T-helper 2 cell treated with Interferon-gamma antibody and Interleukin-4, amounts not matched to agents 100 ng/mL and 5 ng/mL, for 36 hours (primary cell): ENCODE measurements around the gene DBN1. TPM values are rescaled to one million over a fixed set of nuclear protein-coding genes. Genes with fewer than 3 reads are reported as not detected.

ENCODE experiments used
- intact Hi-C: fragments of 100-400 bp; cut with micrococcal nuclease; formaldehyde crosslinking; loops from one replicate; pipeline ENCODE4 v1.15.1; 2023
- total RNA-seq: library from RNA; stranded (reverse); gene quantifications from 2 replicates; pipeline ENCODE4 v1.2.3, GENCODE V29; 2022

The DBN1 gene
- total RNA-seq: 9.0 and 10.6 TPM in 2 replicates

GRCh38 chr5:177473443-177474001 is at the start of gene DBN1:
Gene DBN1 (minus strand): TSS chr5:177473634. CDS start chr5:177473521, 113 bp downstream.
- intact Hi-C loops: no loop called here

DNA sequence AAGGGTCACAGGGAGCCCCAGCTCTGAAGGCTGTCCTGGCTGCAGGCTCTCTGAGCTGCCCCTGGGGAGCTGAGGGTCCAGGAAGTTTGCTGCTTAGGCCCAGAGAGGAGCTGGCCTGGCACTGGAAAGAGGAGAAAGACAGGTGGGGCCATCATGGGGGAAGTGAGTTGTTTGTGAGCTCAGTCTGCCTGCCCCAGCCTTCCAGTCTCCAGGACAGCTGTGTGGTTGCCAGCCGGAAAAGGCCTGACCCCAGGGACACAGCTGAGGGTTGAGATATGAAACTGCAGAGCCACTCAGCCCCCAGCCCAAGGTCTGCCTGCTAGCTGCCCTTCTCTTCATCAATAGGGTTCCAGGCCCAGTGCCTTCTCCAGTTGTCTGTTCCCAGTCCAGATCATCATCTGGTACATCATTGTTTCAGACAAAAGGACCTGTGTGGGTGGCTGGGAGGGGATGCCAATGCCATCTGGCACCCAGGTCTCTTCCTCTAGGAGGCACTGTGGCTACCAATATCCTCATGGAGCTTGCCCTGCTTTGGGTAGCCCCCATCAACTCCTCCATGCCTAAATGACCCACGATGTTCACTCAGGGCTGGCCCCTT is 47.6 kb upstream of the DBN1 start:
- intact Hi-C loops: no loop called here

DNA sequence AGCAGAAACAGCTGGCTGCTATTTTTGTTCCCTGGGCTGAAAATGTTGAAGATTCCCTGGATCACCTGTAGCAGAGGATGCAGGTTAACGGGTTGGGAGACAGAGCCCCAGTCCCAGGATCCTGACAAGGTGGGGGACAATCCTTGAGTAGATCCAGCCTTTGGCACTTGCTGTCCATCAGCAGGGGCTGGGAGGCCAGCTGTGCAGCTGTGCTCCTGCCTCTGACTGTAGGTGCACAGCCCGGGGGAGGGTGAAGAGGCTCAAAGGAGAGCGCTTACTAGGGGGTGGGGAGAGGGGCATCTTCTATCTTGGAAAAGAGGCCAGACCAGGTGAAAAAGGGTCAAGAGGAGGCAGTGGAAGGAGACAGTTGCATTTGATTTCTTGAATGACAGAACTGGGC is 46.8 kb upstream of the DBN1 start:
- intact Hi-C loops: no loop called here

DNA sequence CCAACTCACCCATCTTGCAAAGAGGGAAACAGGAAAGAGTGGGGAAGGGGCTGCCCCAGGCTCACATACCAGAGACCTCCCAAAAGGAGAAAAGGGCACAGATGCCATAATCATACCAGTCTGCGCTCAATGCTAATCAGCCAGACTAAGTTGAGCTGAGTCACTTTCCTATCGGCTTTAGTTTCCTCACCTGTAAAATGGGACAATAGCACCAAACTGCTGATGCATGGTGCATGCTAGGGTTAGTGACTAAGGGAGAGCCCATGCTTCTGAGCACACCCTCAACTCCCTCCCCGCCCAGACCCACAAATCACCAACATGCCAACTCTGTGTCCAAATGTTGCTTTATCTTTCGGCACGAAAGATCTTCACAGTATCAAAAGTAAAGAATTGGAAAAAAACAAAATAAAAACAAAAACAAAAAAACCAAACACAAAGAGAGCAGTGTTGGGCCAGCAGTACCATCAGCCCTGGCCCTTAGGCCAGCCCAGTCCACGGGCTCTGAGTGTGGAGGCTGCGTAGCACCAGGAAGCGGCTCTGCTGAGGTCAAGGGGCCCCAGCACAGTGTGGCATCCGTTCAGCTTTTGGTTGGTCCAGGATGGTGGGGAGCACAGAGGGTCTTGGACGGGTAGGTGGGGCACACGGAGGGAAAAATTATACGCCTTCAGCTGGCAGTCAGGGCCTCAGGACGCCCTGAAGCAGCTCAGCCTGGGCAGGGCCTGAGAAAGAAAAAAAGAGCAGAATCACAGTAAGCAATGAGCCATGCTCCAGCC is 46.2 kb upstream of the DBN1 start:
- intact Hi-C loops: loop anchor here (5.0 kb wide), 1 partner anchor 73 kb away; the partner anchor contains the start of gene TMED9

- intact Hi-C loops: loop anchor here (1.0 to 5.0 kb wide), 4 partner anchors 20 to 160 kb away; partner anchors contain the start of genes FAM193B, PDLIM7, RGS14 and TMED9
These were observed 43.5 kb upstream of the DBN1 start, which contains the start of gene DDX41 for GRCh38 chr5:177516601-177517568. Gene DDX41 (minus strand): TSS chr5:177516961. CDS start chr5:177516945, 16 bp downstream.

DNA sequence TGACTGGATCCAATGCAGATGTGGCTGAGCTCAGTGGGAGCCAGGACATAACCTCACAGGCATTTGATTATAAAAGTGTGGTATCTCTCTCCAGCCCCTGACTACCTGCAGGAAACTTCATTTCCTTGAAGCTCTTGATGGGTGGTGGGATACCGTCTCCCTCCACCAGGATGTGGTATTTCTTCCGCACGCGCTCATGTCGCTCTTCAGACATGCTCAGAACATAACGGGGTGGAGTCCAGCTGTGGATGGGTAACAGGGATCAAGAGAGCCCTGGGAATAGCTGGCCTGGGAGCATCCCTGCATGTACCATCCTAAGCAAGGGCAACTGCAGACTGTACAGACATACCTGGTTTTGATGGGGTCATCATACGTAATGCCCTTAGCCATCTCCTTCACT is 42.1 kb upstream of the DBN1 start:
- intact Hi-C loops: loop anchor here (5.0 kb wide), 1 partner anchor 77 kb away; the partner anchor contains the start of gene TMED9

DNA sequence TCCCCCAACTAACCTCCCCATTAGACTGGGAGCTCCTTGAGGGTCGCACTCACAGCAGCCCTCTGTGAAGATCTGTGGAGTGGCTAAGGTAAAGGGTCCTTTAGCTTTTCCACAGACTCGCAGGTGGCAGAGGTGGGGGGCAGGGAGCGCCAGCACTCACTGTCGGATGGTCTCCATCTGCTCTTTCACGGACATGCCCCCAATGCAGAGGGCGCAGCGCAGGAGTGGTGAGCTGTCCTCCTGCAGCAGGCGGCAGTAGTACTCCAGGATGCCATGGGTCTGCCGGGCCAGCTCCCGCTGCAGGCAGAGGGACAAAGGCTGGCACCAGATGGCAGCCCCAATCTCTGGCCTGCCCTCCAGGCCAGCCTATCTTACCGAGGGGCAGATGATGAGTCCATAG is 41.1 kb upstream of the DBN1 start:
- intact Hi-C loops: no loop called here

DNA sequence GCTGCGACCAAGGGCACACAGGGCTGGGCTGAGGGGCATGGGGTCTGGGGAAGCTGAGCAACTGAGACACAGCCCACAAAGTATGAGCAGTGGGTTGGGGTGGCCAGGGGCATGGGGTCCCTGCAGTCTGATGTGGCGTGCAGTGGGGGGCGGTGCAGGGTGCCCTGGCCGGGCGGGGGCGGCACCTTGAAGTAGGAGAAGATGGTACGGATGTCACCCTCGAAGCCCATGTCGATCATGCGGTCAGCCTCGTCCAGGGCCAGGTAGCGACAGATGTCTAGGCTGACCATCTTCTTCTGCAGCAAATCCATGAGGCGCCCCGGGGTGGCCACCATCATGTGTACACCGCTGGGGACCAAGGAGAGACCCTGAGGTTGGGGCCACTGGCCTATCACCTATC is 40.1 kb upstream of the DBN1 start:
- intact Hi-C loops: no loop called here

DNA sequence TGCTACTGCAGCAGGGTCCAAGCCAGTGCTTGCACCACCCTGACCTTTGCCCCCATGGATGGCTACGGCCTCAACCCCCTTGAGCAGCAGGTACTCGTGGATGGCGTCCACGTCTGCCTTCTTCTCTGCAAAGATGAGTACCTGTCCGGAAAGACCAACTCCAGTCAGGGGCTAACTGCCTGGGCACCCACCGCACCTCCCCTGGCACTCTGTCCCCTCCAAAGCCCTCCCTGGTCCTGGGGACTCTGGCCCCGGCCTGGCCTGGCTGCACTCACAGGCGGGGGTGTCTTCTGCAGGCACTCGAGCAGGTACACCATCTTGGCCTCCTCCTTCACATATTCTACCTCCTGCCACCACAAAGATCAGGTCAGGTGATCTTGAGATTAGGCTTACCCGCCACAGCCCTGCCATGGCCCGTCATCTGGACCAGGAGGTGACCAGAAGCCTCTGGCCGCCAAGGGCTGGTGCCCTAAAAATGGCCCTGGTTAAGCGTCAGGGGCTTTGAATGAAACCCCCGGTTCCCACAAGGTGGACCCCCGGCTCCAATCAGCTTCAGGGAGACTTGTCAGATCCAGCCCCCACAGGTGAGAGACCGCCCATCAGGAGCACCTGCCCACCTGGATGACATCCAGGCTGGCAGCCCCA is 39.4 kb upstream of the DBN1 start:
- intact Hi-C loops: no loop called here

GRCh38 chr5:177511796-177512675 is 38.6 kb upstream of the DBN1 start:
- intact Hi-C loops: no loop called here

DNA sequence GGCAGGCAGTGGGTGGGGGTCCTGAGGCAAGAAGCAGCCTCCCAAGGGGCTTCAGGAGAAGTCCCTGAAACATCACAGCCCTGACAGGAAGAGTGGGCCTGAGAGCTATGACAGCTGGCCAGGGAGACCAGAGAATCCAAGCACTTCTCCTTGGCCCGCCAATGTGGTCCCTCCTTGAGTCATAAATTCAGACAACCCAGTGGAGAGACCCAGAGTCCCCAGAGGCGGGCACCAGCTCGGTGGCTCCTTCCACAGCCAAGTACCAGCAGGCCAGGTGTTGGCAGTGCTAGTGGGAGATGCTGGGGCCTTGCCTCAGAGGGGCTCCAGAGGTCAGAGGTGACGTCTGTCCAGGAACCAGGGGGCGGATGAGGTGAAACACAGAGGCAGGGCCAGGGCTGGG is 37.7 kb upstream of the DBN1 start:
- intact Hi-C loops: no loop called here

GRCh38 chr5:177510567-177511053 is 37.2 kb upstream of the DBN1 start:
- intact Hi-C loops: no loop called here

DNA sequence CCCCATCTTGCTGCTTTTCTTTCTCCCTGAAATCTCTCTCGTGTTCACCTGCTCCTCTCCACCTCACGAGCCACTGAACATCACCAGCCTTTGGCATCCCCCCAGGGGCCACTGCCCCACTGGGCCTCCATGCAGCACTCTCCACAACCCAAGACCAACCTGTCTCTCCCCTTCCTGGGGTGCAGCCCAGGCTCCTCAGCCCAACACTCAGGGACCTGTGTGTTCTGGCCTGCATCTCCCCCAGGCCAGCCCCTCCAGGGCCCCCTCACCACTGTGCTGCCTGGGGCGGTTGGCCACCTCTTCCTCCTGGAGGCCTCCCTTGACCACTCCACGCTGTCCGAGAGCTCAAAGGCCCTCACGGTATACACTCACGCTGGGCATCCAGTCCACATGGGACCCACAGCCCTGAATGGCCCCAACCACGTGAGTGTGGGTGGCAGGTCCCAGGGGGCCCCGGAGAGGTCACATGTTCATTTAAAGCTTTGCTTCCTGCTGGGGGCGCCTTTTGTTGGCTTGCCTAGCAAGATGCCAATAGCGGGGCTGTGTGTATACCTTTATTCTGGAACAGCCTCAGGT is 36.6 kb upstream of the DBN1 start:
- intact Hi-C loops: no loop called here

DNA sequence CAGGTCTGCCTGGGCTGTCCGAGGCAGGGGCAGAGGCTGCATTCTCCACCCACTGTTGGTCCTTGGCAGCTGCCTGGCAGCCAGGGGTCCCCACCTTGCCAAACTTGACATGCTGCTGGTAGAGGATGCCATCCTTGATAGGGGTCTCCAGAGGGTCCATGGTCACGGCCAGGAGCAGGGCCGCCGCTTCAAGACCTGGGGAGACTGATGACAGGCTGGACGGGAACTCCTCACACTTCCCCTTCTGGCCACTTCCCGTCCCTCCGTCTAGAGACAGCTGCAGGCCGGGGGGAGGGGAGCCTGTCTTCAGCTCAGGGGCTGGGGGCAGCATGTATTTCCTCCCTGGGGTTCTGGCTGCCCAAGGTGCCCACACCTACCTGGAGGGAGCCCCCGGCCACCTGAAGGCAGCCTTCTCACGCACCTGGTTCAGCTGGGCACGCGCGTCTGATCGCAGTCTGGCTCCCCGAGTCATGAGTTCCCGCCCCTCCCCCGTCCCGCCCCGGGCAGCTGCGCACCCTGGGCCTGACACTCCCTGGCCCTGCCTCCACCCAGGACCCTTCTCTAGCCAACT is 36.0 kb upstream of the DBN1 start, which contains the start of gene DOK3:
Gene DOK3 (minus strand): TSS at position 446 of the 571 bp plus-strand sequence. CDS start 286 bp downstream, at position 160.
- intact Hi-C loops: no loop called here

- intact Hi-C loops: no loop called here
These were observed 35.4 kb upstream of the DBN1 start for GRCh38 chr5:177508837-177509236.

DNA sequence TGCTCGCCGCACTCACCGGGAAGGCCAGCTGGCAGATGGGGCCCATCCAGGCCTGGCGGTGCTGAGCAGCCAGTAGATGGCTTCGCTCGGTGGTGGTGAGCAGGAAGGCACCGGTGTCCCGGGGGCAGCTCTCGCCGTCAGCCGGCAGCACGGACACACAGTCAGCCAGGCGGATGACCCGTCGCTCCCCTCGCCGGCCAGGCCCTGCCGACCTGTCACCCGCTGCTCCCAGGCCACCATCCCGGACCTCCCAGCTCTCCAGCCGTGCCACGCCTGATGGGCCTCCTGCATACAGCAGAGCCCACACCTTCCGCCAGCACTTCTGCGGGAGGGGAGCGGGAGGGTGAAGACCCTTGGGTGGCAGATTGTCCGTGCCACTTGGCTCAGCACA is 34.8 kb upstream of the DBN1 start:
- intact Hi-C loops: no loop called here

DNA sequence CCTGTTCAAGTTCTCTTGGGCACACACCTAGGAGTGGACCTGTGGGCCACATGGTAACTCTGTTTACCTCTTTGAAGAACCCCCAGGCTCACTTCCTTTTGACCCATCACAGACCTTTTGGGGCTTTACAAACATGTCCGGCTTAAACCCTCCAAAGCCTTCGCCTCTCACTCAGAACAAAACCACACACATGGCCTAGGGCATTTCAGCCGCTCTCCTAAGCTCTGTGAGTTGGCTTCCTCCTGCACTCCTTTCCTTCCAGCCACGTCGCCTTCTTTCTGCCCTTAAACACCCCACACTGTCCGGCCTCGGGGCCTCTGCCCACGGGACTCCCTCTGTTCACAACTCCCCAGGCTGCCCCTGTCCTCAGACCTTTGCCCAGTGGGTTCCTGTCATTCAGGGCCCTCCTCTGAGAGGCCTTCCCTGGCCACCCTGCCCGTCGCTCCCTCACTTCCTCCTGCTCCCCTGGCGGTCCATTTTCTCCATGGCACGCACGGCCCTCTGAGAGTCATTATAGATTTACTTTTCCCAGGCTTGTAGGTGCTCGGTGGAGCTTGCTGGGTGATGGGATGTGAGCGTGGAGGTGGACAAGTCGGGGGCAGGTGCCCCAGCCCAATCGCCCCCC is 34.3 kb upstream of the DBN1 start:
- intact Hi-C loops: no loop called here

GRCh38 chr5:177507165-177507564 is 33.7 kb upstream of the DBN1 start:
- intact Hi-C loops: no loop called here
